Endothelial cell of umbilical vein (primary cell): ENCODE measurements around the gene INPP5E.

Experiments used
- CTCF ChIP-seq, 2 donors: IDR thresholded peaks; 1 replicate in 1 of 2; 2 replicates in 1 of 2; pipeline ENCODE4 v1.5.1; 2011; ENCODE audit warnings: low read length in 2 of 2, mild to moderate bottlenecking in 2 of 2, moderate library complexity in 2 of 2, control low read depth in 1 of 2, inconsistent platforms in 1 of 2, low read depth in 1 of 2; ENCODE audit not compliant: insufficient read depth in 1 of 2; ENCODE audit errors: extremely low read depth in 1 of 2
- EZH2 ChIP-seq: IDR thresholded peaks from 2 replicates; pipeline ENCODE4 v1.6.1; 2012; ENCODE audit warnings: borderline replicate concordance, low read depth, mild to moderate bottlenecking, moderate library complexity, low read length, inconsistent platforms; ENCODE audit not compliant: severe bottlenecking
- FOS ChIP-seq: IDR thresholded peaks from 2 replicates; pipeline ENCODE4 v1.6.1; 2011; ENCODE audit warnings: mild to moderate bottlenecking, low read length, moderate library complexity, borderline replicate concordance; ENCODE audit not compliant: insufficient read depth
- GATA2 ChIP-seq: IDR thresholded peaks from 2 replicates; pipeline ENCODE4 v1.7.0; 2011; ENCODE audit warnings: low read depth, mild to moderate bottlenecking, moderate library complexity, mixed read lengths, low read length; ENCODE audit not compliant: insufficient read length, insufficient read depth
- JUN ChIP-seq: IDR thresholded peaks from 2 replicates; pipeline ENCODE4 v1.6.1; 2011; ENCODE audit warnings: borderline replicate concordance, low read depth; ENCODE audit not compliant: insufficient read length, insufficient read depth
- MYC ChIP-seq: IDR thresholded peaks from one replicate; pipeline ENCODE4 v1.6.1; 2011; ENCODE audit warnings: mild to moderate bottlenecking, low read depth, low read length
- POLR2A ChIP-seq: IDR thresholded peaks from 2 replicates; pipeline ENCODE4 v1.6.1; 2012; ENCODE audit warnings: low read depth, mild to moderate bottlenecking, control low read depth, low read length
- POLR2AphosphoS5 ChIP-seq: IDR thresholded peaks from 2 replicates; pipeline ENCODE4 v1.6.1; 2012; ENCODE audit warnings: low read depth, mild to moderate bottlenecking, control low read depth, low read length, moderate library complexity; ENCODE audit not compliant: insufficient read depth
- TF ChIP-seq, protein P1 (sequence below): IDR thresholded peaks from 2 replicates; pipeline ENCODE4 v1.6.1; 2011; ENCODE audit not compliant: insufficient read depth, insufficient read length

DNA sequence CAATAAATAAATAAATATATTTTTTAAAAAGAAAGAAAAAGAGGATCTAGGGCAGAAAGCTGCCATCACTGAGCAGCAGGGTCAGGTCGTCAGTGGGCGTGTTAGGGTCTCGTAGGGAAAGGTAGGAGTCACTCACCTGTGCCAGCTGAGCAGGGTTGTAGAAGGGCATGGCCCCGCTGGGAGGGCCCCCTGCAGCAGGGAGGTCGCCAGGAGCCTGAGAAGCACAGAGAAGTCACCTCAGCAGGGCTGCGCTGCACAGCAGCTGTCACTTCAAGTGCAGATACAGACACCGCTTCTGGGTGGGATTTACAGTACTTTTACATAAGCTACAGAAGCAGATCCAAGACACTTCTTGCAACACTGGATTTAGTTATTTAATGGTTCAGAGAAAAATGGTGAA lies 4.0 kb upstream of the INPP5E start:
- TF ChIP-seq FOS (no peak), CTCF (IDR thresholded peaks at IDR 0.05; ENCODE audit: extremely low read depth in 1 of 2, insufficient read depth in 1 of 2, low read depth in 1 of 2, low read length in 2 of 2) (no peak), POLR2A (no peak), EZH2 (no peak), POLR2AphosphoS5 (no peak), GATA2 (no peak), MYC (no peak), JUN (no peak)
- TF ChIP-seq, protein P1, sequence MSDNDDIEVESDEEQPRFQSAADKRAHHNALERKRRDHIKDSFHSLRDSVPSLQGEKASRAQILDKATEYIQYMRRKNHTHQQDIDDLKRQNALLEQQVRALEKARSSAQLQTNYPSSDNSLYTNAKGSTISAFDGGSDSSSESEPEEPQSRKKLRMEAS = no peak
